Measurements from ENCODE around the gene PSMF1. TPM values are rescaled to one million over a fixed set of nuclear protein-coding genes. Genes with fewer than 3 reads are reported as not detected.

The PSMF1 gene
- total RNA-seq, 1 experiment from 2014 or later, result 90.8 TPM

DNA sequence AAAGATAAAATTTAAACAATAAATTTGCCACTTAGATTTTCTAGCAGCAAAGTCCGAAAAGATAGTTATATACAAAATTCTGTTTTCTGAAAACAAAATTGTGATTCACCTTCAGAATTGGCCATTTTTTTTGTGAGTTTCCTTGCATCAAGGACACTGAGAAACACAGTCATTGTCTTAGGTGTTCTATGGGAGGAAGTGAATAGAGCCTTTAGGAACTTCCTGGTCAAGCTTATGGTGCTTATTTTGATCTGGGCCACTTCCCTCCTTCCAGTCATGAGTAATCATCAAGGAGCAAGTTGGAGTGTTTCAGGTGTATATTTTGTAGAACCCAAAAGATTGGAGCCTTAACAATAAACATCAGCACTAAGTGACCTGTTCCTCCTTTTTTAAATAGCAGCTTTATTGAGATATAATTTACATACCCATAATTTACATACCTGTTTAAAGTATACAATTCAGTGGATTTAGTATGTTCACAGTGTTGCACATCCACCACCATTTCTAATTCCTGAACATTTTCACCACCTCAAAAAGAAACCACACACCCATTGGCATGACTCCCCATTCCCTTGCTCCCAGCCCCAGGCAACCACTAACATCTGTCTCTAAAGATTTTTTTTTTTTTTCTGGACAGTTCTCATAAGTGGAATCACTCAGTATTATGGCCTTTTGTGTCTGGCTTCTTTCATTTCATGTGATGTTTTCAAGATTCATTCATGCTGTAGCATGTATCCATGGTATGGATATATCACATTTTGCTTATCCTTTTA lies 48.7 kb downstream of the PSMF1 start:
- Mint-ChIP-seq H3K9me3 (no peaks in the 10 kb centered on the region), H3K36me3 (ENCODE audit: insufficient read depth in 1 of 3, low read depth in 3 of 3) (peaks cover 39 to 75% (median 64%) of the 10 kb centered on the region in 3 experiments; a peak in 6 of 7 replicates), H3K4me3 (no peak overlapping the region), H3K27ac (no peak overlapping the region), H3K4me1 (no peaks in the 10 kb centered on the region), H3K27me3 (ENCODE audit: low read depth) (no peaks in the 10 kb centered on the region)
- Histone ChIP-seq H4K8ac (replicated peaks; ENCODE audit: insufficient read length, low read depth, low read length) (no peak overlapping the region), H3K4me2 (ENCODE audit: insufficient read depth, insufficient read length, low read length) (no peak overlapping the region), H3K23me2 (ENCODE audit: insufficient read length, low read depth, low read length, poor library complexity, severe bottlenecking) (no peaks in the 10 kb centered on the region), H2BK12ac (ENCODE audit: insufficient read length, low read depth, low read length) (no peak overlapping the region), H2AFZ (ENCODE audit: low read length) (no peak overlapping the region), H4K91ac (ENCODE audit: insufficient read length, low read depth, low read length) (no peak overlapping the region), H4K5ac (ENCODE audit: insufficient read length, low read depth, low read length) (no peak overlapping the region), H3K4me1 (ENCODE audit: insufficient read depth, low read length) (no peaks in the 10 kb centered on the region), H3K56ac (ENCODE audit: insufficient read length, low read depth, low read length) (no peak overlapping the region), H3K23ac (ENCODE audit: insufficient read length, low read depth, low read length) (no peak overlapping the region), H3K4ac (ENCODE audit: low read depth, low read length) (no peak overlapping the region), H2BK20ac (ENCODE audit: low read depth, low read length, poor library complexity, severe bottlenecking) (no peak overlapping the region), H3K9ac (ENCODE audit: extremely low read depth, insufficient read length, low read length) (no peak overlapping the region), H3K9me3 (ENCODE audit: control insufficient read depth, low read depth, low read length) (no peaks in the 10 kb centered on the region), H3K27me3 (ENCODE audit: insufficient read depth, low read length) (no peaks in the 10 kb centered on the region; the same call in 1 of the 2 replicates), H3K18ac (ENCODE audit: insufficient read length, low read depth, low read length) (no peak overlapping the region), H4K20me1 (ENCODE audit: control insufficient read depth, insufficient read depth, insufficient read length) (no peaks in the 10 kb centered on the region), H2BK15ac (ENCODE audit: low read depth, low read length) (no peak overlapping the region), H3T11ph (ENCODE audit: low read length) (no peak overlapping the region), H2BK120ac (ENCODE audit: low read depth, low read length, poor library complexity, severe bottlenecking) (no peak overlapping the region), H2AK5ac (ENCODE audit: insufficient read length, low read length) (no peak overlapping the region), H3K14ac (ENCODE audit: insufficient read depth, low read length) (no peak overlapping the region), H3K79me1 (ENCODE audit: insufficient read depth, low read depth, low read length, poor library complexity, severe bottlenecking) (no peaks in the 10 kb centered on the region), H3K27ac (ENCODE audit: insufficient read length, low read depth, low read length) (no peak overlapping the region), H2BK5ac (ENCODE audit: insufficient read length, low read length) (no peak overlapping the region), H3K79me2 (ENCODE audit: insufficient read depth, low read length) (no peaks in the 10 kb centered on the region; the same call in 1 of the 2 replicates)
- WGBS (ENCODE audit: extremely low coverage, insufficient read length, low lambda C conversion rate), result no CpG with 5 or more reads among the region's 1 CpG
- TF ChIP-seq, protein P1, sequence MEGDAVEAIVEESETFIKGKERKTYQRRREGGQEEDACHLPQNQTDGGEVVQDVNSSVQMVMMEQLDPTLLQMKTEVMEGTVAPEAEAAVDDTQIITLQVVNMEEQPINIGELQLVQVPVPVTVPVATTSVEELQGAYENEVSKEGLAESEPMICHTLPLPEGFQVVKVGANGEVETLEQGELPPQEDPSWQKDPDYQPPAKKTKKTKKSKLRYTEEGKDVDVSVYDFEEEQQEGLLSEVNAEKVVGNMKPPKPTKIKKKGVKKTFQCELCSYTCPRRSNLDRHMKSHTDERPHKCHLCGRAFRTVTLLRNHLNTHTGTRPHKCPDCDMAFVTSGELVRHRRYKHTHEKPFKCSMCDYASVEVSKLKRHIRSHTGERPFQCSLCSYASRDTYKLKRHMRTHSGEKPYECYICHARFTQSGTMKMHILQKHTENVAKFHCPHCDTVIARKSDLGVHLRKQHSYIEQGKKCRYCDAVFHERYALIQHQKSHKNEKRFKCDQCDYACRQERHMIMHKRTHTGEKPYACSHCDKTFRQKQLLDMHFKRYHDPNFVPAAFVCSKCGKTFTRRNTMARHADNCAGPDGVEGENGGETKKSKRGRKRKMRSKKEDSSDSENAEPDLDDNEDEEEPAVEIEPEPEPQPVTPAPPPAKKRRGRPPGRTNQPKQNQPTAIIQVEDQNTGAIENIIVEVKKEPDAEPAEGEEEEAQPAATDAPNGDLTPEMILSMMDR (conservative IDR thresholded peaks at IDR 0.05), result no peak
- DNase-seq, result no peak
